ENCODE results near the gene NRDE2. TPM values are rescaled to one million over a fixed set of nuclear protein-coding genes. Genes with fewer than 3 reads are reported as not detected.
A peak's percentile ranks its signal among the peaks of the same experiment; 100 is the strongest.

Gene NRDE2, protein sequence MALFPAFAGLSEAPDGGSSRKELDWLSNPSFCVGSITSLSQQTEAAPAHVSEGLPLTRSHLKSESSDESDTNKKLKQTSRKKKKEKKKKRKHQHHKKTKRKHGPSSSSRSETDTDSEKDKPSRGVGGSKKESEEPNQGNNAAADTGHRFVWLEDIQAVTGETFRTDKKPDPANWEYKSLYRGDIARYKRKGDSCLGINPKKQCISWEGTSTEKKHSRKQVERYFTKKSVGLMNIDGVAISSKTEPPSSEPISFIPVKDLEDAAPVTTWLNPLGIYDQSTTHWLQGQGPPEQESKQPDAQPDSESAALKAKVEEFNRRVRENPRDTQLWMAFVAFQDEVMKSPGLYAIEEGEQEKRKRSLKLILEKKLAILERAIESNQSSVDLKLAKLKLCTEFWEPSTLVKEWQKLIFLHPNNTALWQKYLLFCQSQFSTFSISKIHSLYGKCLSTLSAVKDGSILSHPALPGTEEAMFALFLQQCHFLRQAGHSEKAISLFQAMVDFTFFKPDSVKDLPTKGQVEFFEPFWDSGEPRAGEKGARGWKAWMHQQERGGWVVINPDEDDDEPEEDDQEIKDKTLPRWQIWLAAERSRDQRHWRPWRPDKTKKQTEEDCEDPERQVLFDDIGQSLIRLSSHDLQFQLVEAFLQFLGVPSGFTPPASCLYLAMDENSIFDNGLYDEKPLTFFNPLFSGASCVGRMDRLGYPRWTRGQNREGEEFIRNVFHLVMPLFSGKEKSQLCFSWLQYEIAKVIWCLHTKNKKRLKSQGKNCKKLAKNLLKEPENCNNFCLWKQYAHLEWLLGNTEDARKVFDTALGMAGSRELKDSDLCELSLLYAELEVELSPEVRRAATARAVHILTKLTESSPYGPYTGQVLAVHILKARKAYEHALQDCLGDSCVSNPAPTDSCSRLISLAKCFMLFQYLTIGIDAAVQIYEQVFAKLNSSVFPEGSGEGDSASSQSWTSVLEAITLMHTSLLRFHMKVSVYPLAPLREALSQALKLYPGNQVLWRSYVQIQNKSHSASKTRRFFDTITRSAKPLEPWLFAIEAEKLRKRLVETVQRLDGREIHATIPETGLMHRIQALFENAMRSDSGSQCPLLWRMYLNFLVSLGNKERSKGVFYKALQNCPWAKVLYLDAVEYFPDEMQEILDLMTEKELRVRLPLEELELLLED
- total RNA-seq: 32.1 TPM

DNA sequence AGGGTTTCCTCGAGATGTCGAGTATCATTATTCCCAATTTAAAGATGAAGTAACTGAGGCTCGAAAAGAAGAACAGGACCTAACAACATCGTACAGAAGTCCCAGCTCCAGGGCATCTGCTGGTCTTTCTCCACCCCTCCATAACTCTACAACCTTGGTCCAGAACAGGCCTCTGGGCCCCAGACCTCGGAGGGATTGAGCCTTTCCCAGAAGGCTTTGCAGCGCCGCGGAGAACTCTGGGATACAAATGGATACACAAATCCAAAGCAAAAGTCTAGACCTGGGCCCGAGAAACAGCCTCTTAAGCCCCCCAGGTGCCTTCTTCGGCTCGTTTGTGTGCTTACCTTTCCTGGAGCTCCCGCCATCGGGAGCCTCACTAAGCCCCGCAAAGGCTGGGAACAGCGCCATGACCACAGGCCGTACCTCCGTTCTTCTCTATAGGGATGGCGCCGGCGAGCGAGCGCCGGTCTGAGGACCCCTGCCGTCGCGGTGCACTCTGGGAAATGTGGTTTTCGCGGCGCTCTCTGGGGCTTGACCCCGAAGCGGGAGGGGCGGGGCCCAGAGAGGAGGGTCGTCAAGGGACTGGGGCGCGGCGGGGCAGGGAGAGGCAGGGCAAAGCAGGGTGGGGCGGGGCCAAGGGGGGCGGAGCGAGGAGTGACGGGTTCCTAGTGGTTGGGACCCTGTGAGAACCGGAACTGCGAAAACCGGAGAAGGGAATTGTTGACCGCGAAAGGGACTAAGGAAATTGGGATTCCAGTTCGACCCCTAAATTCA lies at the start of gene NRDE2:
Gene NRDE2 (minus strand): TSS at position 445 of the 774 bp plus-strand sequence. CDS start 37 bp downstream, at position 408.
- intact Hi-C loops (cut with DNase I): no loop called here
- ATAC-seq (peak; percentile 100), DNase-seq (ENCODE audit: low spot score) (peak; percentile 100)

DNA sequence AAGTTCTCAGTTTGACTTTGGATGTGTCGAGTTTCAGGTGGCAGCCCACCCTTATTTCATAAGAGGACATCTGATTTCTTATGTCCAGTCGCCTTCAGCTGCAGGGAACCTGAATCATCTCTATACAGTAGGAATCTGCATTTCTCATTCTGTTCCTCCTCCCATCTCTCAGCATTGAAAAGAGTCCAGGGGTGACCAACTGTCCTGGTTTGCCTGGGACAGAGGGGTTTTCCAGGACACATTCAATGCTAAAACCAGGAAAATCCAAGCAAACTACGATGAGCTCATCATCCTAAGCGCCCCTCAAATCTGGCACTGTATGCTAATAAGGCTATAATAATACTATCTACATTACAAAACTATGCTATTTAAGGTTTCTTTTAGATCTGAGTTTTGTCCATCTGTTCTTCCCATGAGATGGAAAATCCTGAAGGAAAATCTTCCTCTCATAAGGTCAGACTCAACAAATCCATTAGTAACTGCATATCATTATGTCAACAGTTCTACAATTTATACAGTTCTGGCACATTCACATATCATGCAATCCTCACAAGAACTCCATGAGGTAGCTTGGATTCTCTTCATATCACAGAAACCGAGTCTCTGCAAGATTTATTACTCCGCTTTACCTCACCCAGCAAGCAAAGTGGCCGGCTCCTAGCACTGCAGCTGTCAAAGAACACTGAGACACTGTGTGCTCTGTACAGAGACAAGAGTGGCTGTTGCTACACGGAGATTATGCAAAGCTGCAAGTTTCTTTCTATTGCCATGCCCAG lies 49.5 kb upstream of the NRDE2 start:
- ATAC-seq (peak; percentile 23), DNase-seq (ENCODE audit: low spot score) (no peak)
- intact Hi-C loops (cut with DNase I): no loop called here

- no peak for DNase-seq (ENCODE audit: low spot score)
- no peak for ATAC-seq
- intact Hi-C loops (cut with DNase I): no loop called here
Measured at GRCh38 chr14:90379106-90379505, 47.4 kb upstream of the NRDE2 start.

DNA sequence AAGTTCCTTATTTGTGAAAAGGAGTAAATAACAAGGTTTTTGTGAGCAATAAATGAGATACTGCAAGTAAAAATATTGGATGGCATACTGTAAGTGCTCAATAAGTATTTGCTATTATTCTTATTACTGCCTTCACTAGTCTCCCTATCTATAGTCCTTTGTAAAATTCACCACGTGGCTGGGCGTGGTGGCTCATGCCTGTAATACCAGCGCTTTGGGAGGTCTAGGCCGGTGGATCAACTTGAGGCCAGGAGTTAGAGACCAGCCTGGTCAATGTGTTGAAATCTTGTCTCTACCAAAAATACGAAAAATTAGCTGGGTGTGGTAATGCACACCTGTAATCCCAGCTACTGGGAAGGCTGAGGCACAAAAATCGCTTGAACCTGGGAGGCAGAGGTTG lies 46.5 kb upstream of the NRDE2 start:
- intact Hi-C loops (cut with DNase I): no loop called here
- no peak for ATAC-seq
- DNase-seq (ENCODE audit: low spot score): no peak

DNA sequence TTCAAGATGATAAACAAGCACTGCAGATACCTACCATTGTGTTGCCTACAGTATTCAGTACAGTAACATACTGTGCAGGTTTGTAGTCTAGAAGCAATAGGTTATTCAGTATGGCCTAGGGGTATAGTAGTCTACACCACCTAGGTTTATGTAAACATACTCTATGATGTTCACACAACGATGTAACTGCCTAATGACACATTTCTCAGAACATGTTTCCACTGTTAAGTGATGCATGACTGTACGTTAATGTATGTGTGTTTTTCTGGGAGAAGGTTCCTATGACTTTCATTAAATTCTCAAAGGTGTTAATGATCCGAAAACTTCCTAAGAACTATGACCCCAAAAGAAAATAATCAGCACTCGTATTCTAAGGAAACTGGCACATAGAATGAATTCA lies 44.2 kb upstream of the NRDE2 start:
- intact Hi-C loops (cut with DNase I): no loop called here
- no peak for ATAC-seq
- DNase-seq (ENCODE audit: low spot score): no peak

DNA sequence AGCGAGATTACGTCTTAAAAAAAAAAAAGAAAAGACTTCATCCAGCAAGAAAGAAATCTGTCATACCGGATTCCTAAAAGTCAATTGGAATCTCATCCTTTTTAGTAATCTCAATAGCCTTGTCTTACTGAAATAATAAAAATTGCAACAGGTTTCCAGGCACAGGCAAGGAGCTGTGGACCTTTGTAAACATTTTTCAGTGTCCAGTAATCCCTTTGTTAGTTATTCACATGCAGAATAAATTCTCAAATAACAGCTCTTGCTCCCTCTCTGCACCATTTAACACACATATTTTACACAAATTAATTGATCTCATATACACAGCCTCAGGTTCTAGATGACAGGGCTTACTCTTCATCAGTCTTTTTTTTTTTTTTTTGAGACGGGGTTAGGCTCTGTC lies 43.1 kb upstream of the NRDE2 start:
- ATAC-seq (no peak), DNase-seq (ENCODE audit: low spot score) (no peak)
- intact Hi-C loops (cut with DNase I): no loop called here

GRCh38 chr14:90373887-90374286 lies 42.1 kb upstream of the NRDE2 start:
- intact Hi-C loops (cut with DNase I): no loop called here
- ATAC-seq (no peak), DNase-seq (ENCODE audit: low spot score) (no peak)

- ATAC-seq (no peak), DNase-seq (ENCODE audit: low spot score) (no peak)
- intact Hi-C loops (cut with DNase I): no loop called here
Measured at GRCh38 chr14:90368946-90369721, 37.4 kb upstream of the NRDE2 start.

- ATAC-seq: no peak
- intact Hi-C loops (cut with DNase I): no loop called here
- no peak for DNase-seq (ENCODE audit: low spot score)
Measured at GRCh38 chr14:90362558-90362896, 30.8 kb upstream of the NRDE2 start.

GRCh38 chr14:90361865-90362557 lies 30.3 kb upstream of the NRDE2 start:
- ATAC-seq: no peak
- intact Hi-C loops (cut with DNase I): no loop called here
- no peak for DNase-seq (ENCODE audit: low spot score)

DNA sequence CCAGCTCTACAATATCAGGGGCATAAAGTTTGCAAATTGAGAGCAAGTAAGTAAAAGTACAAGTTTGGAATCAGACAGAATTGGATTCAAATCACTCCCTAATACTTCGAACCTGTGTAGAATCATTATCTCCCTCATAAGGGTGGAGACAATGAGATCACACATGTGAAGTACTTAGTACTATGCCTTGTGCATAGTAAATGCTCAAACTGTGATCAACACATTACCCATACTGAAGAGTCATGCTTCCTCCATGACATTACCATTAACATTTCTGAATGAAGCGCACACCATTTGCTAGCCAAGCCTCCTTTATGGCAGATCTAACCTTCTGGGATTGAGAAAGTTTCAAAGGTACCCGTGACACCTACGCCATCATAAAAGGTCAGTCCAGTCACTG lies 26.6 kb upstream of the NRDE2 start:
- no peak for ATAC-seq
- intact Hi-C loops (cut with DNase I): no loop called here
- no peak for DNase-seq (ENCODE audit: low spot score)

DNA sequence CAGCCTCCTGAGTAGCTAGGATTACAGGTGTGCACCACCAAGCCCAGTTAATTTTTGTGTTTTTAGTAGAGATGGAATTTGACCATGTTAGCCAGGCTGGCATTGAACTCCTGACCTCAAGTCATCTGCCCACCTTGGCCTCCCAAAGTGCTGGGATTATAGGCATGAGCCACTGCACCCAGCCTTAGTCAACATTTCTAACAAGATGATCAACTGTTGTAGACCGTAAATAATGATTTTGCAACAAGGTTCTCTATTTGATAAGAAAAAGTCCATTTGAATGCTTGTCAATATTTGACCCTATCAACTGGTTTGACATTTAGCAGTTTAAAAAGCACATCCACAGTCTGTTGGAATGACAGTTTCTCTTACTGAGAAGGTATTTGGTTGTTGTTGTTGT lies 25.2 kb upstream of the NRDE2 start:
- ATAC-seq (no peak), DNase-seq (ENCODE audit: low spot score) (no peak)
- intact Hi-C loops (cut with DNase I): no loop called here

DNA sequence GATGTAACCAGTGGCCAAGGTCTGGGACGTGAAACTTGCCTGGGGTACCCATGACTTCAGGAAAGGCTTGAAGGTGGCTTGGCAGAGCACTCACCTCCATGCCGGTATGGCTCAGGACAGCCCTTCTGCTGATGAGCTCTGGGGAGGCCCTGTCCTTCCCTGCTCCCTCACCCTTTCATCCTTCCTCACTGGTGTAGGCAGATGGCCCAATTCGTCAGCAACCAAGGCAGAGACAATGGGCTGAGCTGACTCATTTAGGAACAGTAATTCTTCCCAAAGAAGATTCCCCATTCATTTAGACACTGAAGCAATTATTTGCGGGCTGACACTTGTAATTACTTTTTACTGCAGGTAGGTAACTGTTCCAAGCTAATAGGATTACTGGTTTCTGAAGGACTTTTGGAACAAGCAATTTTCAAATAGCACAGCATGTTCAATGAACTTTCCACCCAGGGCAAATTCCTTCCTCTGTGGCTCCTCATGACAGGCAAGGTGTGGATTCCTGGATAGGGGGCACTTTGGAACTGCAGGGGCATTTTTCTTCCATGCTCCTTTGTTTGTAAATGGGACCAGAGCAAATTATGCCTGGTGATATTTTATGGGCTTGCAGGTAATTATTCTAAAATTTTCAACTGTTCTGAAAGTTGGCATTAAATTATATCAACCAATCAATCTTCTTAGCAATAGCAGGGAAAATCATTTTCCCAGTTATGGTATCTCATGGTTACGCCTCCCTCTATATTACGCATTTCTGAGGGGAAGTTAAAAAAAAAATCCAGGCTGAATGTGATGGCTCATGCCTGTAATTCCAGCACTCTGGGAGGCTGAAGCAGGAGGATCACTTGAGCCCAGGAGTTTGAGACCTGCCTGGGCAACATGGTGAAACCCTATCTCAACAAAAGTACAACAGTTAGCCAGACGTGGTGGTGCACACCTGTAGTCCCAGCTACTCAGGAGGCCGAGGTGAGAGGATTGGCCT lies 24.1 kb upstream of the NRDE2 start:
- no peak for DNase-seq (ENCODE audit: low spot score)
- intact Hi-C loops (cut with DNase I): no loop called here
- no peak for ATAC-seq

DNA sequence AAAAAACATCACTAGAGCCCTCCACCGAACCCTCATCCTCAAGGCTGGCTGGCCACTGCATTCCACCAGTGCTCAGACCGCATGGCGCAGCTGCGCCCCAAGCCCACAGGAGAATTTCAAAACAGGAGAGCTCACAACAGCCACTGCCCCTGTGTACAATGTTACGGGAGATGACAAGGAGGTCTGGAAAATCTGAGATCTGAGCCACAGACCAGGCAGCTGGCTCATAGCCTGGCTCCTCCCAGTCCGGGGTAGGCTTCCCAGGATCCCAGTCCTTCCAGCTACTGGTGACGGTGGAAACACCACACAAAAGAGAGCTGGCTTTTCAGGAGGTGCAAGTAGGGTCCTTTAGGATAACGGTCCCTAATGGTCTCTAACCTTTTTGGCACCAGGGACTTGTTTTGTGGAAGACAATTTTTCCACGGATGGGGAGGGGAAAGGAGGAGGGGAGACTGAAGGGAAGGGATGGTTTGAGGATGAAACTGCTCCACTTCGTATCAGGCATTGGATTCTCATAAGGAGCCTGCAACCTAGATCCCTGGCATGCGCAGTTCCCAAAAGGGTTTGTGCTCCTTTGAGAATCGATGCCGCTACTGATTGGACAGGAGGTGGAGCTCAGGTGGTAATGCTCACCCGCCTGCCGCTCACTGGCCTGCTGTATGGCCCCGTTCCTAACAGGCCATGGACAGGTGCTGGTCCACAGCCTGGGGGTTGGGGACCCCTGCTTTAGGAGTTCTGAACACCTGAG lies 23.0 kb upstream of the NRDE2 start:
- intact Hi-C loops (cut with DNase I): no loop called here
- DNase-seq (ENCODE audit: low spot score): no peak
- ATAC-seq: no peak

DNA sequence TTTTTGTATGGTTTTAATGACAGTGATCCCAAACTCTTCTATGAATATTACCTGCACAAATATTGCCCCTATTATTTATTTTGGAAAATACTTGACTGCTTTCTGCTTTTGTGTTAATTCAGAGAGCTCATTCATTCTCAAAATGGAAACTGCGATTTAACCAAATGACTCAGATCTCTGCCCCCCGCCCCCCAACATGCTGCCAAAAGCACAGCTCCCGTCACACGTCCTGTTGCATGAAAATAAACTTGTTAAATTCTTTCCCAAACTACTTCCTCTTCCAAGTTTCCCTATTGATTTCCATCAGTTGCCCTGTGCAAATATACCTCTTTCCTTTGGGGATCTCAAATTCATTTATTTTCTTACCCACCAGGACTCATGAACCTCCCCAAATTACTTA lies 18.0 kb upstream of the NRDE2 start:
- intact Hi-C loops (cut with DNase I): no loop called here
- DNase-seq (ENCODE audit: low spot score): no peak
- no peak for ATAC-seq

Data from sciatic nerve (tissue), 2 donors.